ENCODE results near the gene A4GALT. TPM values are rescaled to one million over a fixed set of nuclear protein-coding genes. Genes with fewer than 3 reads are reported as not detected.
"Not testable (repeated sequence)": the region's sequence is repeated elsewhere in the genome, so short reads cannot be mapped to it uniquely, and the experiment has no call there.

A4GALT gene
- total RNA-seq, 1 experiment from 2014 or later: 1.8 TPM

DNA sequence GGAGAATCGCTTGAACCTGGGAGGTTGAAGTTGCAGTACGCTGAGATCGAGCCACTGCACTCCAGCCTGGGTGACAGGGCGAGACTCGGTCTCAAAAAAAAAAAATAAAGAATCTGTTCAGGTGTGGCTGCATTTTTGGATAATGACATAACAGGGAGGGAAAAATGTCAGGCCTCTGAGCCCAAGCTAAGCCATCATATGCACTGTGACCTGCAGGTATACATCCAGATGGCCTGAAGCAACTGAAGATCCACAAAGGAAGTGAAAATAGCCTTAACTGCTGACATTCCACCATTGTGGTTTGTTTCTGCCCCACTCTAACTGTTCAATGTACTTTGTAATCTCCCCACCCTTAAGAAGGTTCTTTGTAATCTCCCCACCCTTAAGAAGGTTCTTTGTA lies 19.6 kb upstream of the A4GALT start:
- DNase-seq (ENCODE audit: low spot score): not testable (repeated sequence)

GRCh38 chr22:42734406-42734805 lies 13.7 kb upstream of the A4GALT start:
- no peak for DNase-seq (ENCODE audit: low spot score)

DNA sequence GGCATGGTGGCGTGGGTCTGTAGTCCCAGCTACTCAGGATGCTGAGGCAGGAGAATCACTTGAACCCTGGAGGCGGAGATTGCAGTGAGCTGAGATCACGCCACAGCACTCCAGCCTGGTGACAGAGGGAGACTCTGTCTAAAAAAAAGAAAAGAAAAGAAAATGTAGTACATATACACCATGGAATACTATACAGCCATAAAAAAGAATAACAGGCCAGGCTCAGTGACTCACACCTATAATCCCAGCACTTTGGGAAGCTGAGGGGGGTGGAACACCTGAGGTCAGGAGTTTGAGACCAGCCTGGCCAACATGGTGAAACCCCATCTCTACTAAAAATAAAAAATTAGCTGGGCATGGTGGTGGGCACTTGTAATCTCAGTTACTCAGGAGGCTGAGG lies 12.7 kb upstream of the A4GALT start:
- not testable (repeated sequence) for DNase-seq (ENCODE audit: low spot score)

DNA sequence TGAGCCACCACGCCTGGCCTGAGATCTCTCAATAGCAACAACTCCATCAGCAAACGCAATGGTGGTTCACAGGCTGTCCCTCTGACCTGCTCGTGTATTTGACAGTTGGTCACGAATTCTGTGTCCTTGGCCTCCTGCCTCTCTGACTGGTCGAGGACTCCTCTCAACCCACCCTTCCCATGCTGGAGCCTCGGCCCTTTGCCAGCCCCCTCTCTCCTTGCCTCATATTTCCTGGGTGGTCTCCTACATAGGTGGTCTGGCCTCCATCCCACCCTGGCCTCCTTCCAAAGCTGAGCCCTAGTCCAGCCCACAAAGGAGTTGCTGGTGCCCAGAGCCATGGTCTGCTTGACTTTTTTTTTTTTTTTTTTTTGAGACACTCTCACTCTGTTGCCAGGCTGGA lies 11.4 kb upstream of the A4GALT start:
- DNase-seq (ENCODE audit: low spot score): no peak

DNA sequence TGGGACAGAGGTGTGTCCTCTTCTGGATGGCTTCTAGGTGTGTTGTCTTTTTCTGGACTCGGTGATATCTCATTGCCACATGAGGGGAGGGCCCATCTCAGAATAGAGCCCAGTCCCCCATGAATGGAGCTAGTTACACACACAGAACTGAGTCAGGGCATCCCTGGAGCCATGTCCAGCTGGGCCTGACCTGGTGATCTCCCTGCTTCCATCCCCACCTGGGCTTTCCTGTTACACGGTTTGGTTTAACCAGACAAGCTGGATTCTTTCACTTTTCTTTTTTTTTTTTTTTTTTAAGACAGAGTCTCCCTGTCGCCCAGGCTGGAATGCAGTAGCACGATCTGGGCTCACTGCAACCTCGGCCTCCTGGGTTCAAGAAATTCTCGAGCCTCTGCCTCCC lies 6.1 kb upstream of the A4GALT start:
- DNase-seq (ENCODE audit: low spot score): no peak

DNA sequence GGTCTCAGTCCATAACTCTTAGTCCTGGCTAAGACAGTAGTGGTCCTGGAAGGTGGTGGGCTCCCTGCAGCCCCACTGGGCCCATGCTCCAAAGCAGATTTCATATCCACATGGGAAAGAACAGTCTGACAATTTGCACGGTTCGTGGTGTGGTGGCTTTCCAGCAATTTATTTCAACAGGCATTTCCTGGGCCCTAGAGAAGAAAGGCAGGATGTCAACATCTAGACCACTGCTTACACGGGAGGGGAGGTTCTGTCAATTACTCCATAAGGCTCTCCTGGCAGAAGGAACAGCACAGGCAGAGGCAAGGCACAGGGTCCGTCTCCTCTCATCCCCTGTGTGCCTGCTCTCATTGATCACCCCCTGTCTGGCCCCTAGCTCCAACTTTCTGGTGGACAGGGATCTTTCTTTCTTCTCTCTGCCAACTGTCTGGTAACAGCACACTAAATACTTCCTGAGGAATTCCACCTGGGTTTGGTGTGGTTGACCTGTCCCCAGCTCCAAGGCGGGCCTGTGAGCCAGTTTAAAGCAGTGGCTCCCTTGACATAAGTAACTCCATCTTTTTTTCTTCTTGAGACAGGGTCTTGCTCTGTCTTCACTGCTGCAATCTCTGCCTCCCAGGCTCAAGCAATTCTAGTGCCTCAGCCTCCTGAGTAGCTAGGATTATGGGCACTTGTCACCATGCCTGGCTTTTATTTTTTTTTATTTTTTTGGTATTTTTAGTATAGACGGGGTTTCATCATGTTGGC lies 5.1 kb upstream of the A4GALT start:
- no peak for DNase-seq (ENCODE audit: low spot score)

DNA sequence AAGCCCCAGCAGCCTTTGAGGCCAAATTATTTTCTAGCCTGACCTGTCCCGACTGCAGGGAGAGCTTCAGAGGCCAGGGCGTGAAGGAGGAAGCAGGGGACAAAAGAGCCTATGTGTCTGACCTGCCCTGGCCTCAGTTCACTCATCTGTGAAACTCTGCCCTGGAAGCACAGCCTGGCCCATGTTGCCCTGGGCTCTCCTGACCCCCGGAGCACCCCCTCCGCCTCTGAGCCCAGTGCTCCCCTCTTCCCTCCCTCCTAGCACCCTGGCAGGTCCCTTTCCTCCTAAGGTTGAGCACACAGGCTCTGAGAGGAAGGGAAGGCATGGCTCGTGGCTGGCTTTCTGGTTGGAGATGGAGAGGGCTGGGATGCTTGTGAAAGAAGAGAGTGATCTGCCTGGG lies 3.4 kb upstream of the A4GALT start:
- no peak for DNase-seq (ENCODE audit: low spot score)

- no peak for DNase-seq (ENCODE audit: low spot score)
These were observed 370 bp upstream of the A4GALT start for GRCh38 chr22:42721045-42721434.

DNA sequence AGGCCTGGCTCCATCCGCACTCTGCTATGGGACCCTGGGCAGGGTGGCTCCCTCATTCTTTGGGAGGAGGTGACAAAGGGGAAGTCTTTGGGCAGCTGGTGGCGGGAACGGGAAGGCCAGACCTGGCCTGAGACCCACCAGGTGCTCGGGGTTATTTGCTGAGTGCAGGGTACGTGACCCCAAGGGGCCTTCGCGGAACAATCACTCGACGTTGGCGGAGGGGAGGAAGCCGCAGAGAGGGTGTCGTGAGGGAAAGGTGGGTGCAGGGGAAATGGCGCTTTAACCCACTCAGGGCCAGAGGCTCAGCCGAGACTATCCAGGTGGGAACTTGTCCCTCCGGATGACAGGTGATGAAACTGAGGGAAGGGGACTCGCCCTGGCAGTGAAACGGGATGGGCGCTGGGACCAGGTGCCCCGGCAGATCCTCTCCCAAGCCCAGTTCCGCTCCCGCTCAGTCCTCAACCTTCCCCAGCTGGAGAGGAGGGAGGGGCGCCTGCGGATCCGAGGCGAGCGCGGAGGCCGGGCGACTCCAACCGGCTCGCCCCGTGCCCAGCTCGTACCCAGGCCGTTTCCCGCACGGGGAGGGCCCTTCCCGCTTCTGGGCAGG lies 911 bp downstream of the A4GALT start:
- DNase-seq (ENCODE audit: low spot score): no peak

DNA sequence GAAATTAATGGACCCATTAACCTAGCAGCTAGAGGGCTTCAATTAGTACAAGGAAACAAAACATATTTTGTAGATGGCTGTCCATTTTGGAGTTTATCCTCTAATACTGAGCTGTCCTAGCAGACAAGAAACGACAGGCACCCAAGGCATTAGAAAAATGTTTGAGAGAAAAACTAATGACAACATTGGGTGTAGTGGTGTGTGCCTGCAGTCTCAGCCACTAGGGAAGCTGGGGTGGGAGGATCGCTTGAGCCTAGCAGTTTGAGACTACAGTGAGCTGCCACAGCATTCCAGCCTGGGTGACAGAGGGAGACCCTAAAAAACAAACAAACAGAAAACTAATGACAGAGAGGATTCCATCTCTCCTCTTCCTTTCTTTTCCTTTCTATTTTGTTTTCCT lies 1.5 kb downstream of the A4GALT start:
- DNase-seq (ENCODE audit: low spot score): no peak

GRCh38 chr22:42717197-42717928 lies 3.3 kb downstream of the A4GALT start:
- DNase-seq (ENCODE audit: low spot score): peak; percentile 13

- DNase-seq (ENCODE audit: low spot score): no peak
These were observed 4.0 kb downstream of the A4GALT start for GRCh38 chr22:42716649-42717127.

DNA sequence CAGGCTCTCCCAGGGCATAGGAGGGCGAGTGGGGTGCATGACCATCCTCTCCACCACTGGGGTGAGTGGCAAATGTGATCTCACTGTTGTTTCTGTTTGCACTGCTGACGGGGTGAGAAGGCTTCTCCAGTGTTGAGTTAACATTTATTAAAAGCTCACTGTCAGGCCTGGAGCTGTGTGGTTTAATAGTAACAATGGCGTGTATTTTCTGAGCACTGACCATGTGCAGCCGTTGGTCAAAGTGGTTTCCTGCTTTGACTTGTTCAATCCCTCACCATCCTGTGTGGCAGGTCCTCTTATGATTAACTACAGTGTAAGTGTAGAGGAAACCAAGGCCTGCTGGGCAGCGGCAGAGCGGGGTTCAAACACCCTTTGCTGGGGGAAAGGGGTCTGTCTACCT lies 4.4 kb downstream of the A4GALT start:
- no peak for DNase-seq (ENCODE audit: low spot score)

DNA sequence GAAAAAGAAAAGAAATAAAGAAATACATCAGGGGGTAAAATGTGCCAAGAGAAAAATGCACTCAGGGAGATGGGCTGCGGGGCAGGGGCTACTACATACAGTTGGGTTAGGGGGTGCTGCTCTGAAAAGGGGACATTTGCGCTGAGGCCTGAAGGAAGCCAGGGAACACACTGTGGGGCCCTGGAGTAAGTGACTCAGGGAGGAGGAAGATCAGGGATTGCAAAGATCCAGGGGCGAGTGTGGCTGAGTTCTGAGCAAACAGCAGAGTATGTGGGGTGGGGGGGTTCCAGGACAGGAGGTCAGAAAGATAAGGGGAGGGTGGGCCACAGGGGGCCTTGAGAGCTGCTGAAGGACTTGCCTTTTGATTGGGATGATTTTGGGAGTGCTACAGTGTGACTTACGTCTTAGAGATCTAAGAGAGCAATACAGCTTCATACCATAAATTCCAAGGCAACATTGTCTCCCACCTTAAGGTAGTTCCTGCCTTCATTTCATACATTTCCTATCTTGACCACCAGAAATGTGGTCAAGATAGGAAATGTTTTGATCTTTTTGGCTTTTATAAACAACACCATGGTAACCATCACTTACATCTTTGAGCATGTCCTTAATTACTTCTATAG lies 5.8 kb downstream of the A4GALT start:
- no peak for DNase-seq (ENCODE audit: low spot score)

- DNase-seq (ENCODE audit: low spot score): no peak
These were observed 6.4 kb downstream of the A4GALT start for GRCh38 chr22:42714308-42714707.

DNA sequence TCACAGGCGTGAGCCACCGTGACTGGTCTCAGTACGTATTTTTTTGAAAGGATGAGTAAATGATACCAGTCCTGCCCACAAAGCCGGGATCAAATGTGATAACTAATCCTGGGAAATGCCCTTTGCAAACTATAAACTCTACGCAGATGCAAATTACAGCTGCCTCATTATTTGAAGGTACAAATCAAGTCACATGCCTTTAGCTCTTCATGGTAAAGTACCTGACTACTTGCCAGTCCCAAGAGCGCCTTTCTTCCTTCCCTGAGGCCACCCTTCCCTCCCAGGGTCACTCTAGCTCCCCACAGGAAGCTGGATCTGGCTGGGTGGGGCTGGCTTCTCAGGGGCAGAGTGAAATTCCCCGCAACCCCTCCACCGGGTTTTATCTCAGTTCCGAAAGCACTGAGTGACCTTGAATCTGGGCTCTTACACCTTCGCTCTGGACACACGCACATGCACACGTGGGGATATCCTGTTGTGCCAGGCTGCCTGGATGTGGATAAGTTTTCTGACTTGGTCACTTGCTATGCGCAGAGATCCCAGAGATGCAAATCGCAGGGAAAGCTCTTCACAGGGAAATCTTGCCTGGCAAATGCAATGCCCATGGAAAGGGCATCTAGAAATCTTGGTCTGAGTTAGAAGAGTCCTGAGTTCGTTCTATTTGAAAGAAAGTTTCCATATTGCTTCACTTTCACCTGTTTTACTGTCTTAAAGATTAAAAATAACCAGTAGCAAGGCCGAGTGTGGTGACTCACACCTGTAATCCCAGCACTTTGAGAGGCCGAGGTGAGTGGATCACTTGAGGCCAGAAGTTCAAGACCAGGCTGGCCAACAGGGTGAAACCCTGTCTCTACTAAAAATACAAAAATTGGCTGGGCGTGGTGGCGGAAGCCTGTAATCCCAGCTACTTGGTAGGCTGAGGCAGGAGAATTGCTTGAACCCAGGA lies 8.5 kb downstream of the A4GALT start:
- no peak for DNase-seq (ENCODE audit: low spot score)

GRCh38 chr22:42711281-42711731 lies 9.4 kb downstream of the A4GALT start:
- DNase-seq (ENCODE audit: low spot score): no peak

GRCh38 chr22:42708417-42708816 lies 12.3 kb downstream of the A4GALT start:
- DNase-seq (ENCODE audit: low spot score): no peak

DNA sequence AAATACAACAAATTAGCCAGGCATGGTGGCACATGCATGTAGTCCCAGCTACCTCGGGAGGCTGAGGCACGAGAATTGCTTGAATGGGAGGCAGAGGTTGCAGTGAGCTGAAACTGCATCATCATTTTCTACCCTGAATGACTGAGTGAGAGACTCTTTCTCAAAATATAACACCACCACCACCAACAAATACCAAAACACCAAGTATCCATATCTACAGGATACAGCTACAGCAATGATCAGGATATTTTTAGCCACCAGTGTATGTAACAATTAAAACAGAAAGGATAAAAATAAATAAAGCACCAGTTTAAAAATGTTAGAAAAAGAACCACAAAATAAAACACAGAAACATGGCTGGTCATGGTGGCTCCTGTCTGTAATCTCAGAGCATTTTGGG lies 13.2 kb downstream of the A4GALT start:
- no peak for DNase-seq (ENCODE audit: low spot score)

- DNase-seq (ENCODE audit: low spot score): no peak
These were observed 15.8 kb downstream of the A4GALT start for GRCh38 chr22:42704896-42705295.

DNA sequence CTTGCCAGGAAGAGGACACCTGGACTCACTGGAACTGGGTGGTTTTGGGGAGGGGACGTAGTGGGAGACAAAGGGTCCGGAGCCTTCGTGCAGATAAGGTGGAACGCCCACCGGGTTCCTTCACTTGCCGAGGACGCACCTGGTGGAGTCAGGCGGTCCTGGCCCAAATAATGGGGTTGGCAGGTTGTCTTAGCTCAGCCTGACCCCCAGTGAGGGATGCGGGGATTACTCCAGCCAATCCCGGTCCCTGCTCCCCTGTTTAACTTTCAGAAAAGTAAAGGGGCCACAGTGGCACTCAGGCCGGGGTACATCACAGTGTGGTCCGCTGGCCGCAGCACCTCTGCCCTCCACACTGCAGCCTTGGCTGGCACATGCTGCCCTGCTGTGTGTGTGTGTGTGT lies 18.0 kb downstream of the A4GALT start:
- no peak for DNase-seq (ENCODE audit: low spot score)

All from A172 (cell line).